ENCODE results near the gene BRSK2. TPM values are rescaled to one million over a fixed set of nuclear protein-coding genes. Genes with fewer than 3 reads are reported as not detected.

Gene BRSK2
- total RNA-seq, 1 donor from 2014 or later, result 4.0 TPM

DNA sequence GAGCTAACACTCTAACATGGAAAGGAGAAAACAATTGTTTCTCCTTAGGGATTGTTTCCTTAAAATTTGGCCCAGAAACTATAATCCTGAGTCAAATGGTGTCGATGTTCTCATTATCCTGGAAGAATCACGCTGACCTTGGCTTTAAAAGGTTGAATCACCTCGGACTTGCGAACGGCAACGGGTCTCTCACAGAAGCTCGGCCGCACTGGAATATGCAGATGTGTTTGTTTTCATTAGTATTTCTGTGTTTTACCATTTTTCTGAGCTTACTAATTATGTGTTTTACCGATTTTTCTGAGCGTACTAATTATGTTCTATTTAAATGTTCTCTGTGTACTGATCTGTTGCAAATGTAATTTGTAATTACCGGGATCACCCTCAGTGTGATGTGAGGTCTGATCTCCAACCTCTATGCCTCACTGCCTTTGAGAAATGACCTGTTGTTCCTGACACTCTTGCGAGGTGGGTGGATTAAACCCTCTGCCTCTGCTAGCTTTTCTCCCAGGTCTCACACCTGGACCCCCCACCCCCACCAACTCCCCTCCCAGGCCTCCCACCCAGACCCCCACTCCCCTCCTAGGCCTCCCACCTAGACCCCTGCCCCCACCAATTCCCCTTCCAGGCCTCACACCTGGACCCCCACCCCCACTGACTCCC lies 38.3 kb upstream of the BRSK2 start:
- no peak overlapping the region for H3K4me3 Mint-ChIP-seq (ENCODE audit: unreplicated experiment)
- TF ChIP-seq, protein P1, sequence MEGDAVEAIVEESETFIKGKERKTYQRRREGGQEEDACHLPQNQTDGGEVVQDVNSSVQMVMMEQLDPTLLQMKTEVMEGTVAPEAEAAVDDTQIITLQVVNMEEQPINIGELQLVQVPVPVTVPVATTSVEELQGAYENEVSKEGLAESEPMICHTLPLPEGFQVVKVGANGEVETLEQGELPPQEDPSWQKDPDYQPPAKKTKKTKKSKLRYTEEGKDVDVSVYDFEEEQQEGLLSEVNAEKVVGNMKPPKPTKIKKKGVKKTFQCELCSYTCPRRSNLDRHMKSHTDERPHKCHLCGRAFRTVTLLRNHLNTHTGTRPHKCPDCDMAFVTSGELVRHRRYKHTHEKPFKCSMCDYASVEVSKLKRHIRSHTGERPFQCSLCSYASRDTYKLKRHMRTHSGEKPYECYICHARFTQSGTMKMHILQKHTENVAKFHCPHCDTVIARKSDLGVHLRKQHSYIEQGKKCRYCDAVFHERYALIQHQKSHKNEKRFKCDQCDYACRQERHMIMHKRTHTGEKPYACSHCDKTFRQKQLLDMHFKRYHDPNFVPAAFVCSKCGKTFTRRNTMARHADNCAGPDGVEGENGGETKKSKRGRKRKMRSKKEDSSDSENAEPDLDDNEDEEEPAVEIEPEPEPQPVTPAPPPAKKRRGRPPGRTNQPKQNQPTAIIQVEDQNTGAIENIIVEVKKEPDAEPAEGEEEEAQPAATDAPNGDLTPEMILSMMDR (IDR thresholded peaks at IDR 0.05; ENCODE audit: unreplicated experiment), result no peak
- H3K36me3 Mint-ChIP-seq (ENCODE audit: low read depth, unreplicated experiment), result no peaks in the 10 kb centered on the region

DNA sequence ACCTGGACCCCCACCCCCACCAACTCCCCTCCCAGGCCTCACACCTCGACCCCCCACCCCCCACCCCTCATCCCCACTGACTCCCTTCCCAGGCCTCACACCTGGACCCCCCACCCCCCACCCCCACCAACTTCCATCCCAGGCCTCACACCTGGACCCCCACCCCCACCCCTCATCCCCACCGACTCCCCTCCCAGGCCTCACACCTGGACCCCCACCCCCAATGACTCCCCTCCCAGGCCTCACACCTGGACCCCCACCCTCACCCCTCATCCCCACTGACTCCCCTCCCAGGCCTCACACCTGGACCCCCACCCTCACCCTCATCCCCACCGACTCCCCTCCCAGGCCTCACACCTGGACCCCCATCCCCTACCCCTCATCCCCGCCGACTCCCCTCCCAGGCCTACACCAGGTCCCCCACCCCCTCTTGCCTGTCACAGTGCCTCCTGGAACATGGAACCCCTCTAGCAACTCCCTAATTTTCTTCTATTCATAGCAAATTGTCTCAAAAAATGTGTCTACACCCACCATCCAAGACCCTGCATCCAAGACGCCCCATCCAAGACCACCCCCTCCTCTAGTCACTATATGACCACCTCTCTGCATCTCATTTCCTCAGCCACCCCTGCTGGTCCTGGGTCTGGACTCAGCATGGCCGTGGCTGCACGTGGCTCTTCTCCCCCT lies 36.9 kb upstream of the BRSK2 start:
- Mint-ChIP-seq H3K27ac (ENCODE audit: unreplicated experiment) (no peak overlapping the region), H3K27me3 (ENCODE audit: unreplicated experiment) (peaks cover 7% of the 10 kb centered on the region), H3K36me3 (ENCODE audit: low read depth, unreplicated experiment) (peaks cover 4% of the 10 kb centered on the region), H3K4me3 (ENCODE audit: unreplicated experiment) (no peak overlapping the region), H3K9me3 (ENCODE audit: unreplicated experiment) (no peaks in the 10 kb centered on the region), H3K4me1 (ENCODE audit: unreplicated experiment) (no peaks in the 10 kb centered on the region)
- TF ChIP-seq, protein P1 (IDR thresholded peaks at IDR 0.05; ENCODE audit: unreplicated experiment), result no peak
- DNase-seq (ENCODE audit: low spot score), result no peak

More for the DNA sequence above, 38.3 kb upstream of the BRSK2 start:
- DNase-seq (ENCODE audit: low spot score), result no peak
- peaks cover 8% of the 10 kb centered on the region for H3K27me3 Mint-ChIP-seq (ENCODE audit: unreplicated experiment)
- H3K9me3 Mint-ChIP-seq (ENCODE audit: unreplicated experiment), result no peaks in the 10 kb centered on the region
- no peaks in the 10 kb centered on the region for H3K4me1 Mint-ChIP-seq (ENCODE audit: unreplicated experiment)
- peak overlapping the region; percentile 27 for H3K27ac Mint-ChIP-seq (ENCODE audit: unreplicated experiment)

DNA sequence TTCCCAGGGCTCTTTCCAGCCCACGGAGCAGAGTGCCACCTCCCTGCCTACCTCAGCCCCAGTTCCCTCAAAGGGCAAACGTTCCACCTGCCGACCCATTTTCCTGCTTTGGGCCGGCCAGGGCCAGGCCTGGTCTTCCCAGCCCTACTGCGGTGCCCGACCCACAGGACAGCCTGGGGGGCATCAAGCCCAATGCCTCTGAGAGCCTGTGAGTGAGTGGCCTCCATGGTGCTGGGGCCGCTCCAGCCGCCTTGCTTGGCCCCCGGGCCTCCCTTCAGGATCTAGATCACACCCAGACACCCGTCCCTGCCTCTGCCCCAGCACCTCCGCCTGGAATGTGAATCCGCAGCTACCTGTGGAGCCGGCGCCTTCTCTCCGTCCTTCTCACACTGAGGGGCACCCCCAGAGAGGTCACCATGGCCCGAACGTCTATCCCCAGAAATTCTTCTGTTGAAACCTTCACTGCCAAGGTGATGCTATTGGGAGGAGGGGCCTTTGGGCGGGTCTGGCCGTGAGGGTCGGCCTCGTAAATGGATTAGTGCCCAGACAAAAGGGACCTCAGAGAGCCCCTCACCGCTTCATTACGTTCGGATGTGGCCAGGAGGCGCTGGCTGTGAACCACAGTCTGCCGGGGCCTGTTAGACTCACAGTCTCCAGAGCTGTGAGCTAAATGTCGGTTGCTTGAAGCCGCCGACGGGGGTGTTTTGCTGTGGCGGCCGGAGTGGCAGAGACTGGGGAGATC lies 36.2 kb upstream of the BRSK2 start:
- DNase-seq (ENCODE audit: low spot score), result no peak
- peaks cover 5% of the 10 kb centered on the region for H3K27me3 Mint-ChIP-seq (ENCODE audit: unreplicated experiment)
- no peak overlapping the region for H3K27ac Mint-ChIP-seq (ENCODE audit: unreplicated experiment)

DNA sequence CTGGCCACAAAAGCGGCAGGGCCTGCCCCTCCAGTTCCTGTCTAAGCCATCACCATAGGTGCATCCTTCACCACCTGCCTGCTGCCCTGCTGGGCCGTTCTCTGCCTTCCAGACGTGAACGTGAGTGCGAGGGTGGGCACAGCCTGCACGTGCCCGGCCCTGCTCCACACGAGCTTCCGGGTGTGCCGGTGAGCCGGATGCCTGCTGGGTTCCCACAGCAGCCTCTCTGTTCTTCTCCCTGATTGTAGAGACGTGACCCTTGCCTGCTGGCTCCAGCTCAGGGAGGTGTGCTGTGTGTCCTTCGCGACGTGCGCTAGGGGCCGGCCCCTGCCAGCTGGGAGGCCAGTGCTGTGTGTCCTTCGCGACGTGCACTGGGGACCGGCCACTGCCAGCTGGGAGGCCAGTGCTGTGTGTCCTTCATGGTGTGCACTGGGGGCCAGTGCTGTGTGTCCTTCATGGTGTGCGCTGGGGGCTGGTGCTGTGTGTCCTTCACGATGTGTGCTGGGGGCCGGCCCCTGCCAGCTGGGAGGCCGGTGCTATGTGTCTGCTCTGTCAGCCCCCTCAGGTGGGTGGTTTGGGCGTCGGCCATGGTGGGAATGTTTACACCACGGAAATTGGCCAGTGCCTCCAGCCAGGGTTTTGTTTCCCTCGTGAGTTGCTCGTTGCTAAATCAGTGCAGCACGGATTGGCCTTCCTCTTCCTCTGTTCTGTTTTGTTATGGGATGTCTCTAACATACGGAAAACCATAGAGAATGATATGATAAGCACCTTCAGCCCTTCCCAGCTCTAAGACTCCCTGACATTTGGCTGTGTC lies 35.4 kb upstream of the BRSK2 start:
- DNase-seq (ENCODE audit: low spot score), result no peak
- no peak overlapping the region for H3K4me3 Mint-ChIP-seq (ENCODE audit: unreplicated experiment)
- no peaks in the 10 kb centered on the region for H3K4me1 Mint-ChIP-seq (ENCODE audit: unreplicated experiment)
- H3K27ac Mint-ChIP-seq (ENCODE audit: unreplicated experiment), result peak overlapping the region; percentile 3
- peaks cover 5% of the 10 kb centered on the region for H3K27me3 Mint-ChIP-seq (ENCODE audit: unreplicated experiment)
- H3K36me3 Mint-ChIP-seq (ENCODE audit: low read depth, unreplicated experiment), result peaks cover 4% of the 10 kb centered on the region
- no peaks in the 10 kb centered on the region for H3K9me3 Mint-ChIP-seq (ENCODE audit: unreplicated experiment)
- TF ChIP-seq, protein P1 (IDR thresholded peaks at IDR 0.05; ENCODE audit: unreplicated experiment), result no peak

More for the DNA sequence above, 36.2 kb upstream of the BRSK2 start:
- H3K4me1 Mint-ChIP-seq (ENCODE audit: unreplicated experiment), result no peaks in the 10 kb centered on the region
- H3K4me3 Mint-ChIP-seq (ENCODE audit: unreplicated experiment), result no peak overlapping the region
- no peaks in the 10 kb centered on the region for H3K9me3 Mint-ChIP-seq (ENCODE audit: unreplicated experiment)
- peaks cover 4% of the 10 kb centered on the region for H3K36me3 Mint-ChIP-seq (ENCODE audit: low read depth, unreplicated experiment)
- TF ChIP-seq, protein P1 (IDR thresholded peaks at IDR 0.05; ENCODE audit: unreplicated experiment), result no peak
